Activated CD4-positive, alpha-beta T cell treated with anti-CD3 and anti-CD28 coated beads, Interleukin-2, amount 50 U/mL, for 4 hours (primary cell): ENCODE results near the gene CCDC183.
"Not testable (repeated sequence)": the region's sequence is repeated elsewhere in the genome, so short reads cannot be mapped to it uniquely, and the experiment has no call there.

ENCODE experiments used
- DNase-seq, 2 experiments: peaks; one replicate each; pipeline ENCODE4 v3.0.0-alpha.2; 2020

Gene CCDC183

GRCh38 chr9:136796238-136796774, at the start of gene CCDC183:
CCDC183 (plus strand) TSS chr9:136796338; CDS start chr9:136796398, 60 bp downstream.
- DNase-seq: no peak

- no peak for DNase-seq
Observed at GRCh38 chr9:136746621-136747020, 49.5 kb upstream of the CCDC183 start.

GRCh38 chr9:136747161-136748060, 48.7 kb upstream of the CCDC183 start:
- no peak for DNase-seq

- DNase-seq: no peak
Observed at GRCh38 chr9:136748201-136748600, 47.9 kb upstream of the CCDC183 start, which contains the start of gene LCN6. LCN6 (minus strand) TSS chr9:136748525; CDS start chr9:136748483, 42 bp downstream.

GRCh38 chr9:136748666-136749611, 47.2 kb upstream of the CCDC183 start:
- no peak for DNase-seq

GRCh38 chr9:136750526-136750925, 45.6 kb upstream of the CCDC183 start:
- no peak for DNase-seq

GRCh38 chr9:136751244-136751643, 44.9 kb upstream of the CCDC183 start:
- no peak for DNase-seq

- DNase-seq: no peak
Observed at GRCh38 chr9:136751814-136752213, 44.3 kb upstream of the CCDC183 start.

- DNase-seq: no peak
Observed at GRCh38 chr9:136753371-136754058, 42.6 kb upstream of the CCDC183 start.

- DNase-seq: no peak
Observed at GRCh38 chr9:136754059-136754572, 42.0 kb upstream of the CCDC183 start.

- no peak for DNase-seq
Observed at GRCh38 chr9:136754626-136755301, 41.4 kb upstream of the CCDC183 start.

- DNase-seq: not testable (repeated sequence)
Observed at GRCh38 chr9:136755302-136756133, 40.6 kb upstream of the CCDC183 start.

- no peak for DNase-seq
Observed at GRCh38 chr9:136756134-136756438, 40.1 kb upstream of the CCDC183 start.

- DNase-seq: no peak
Observed at GRCh38 chr9:136756836-136757235, 39.3 kb upstream of the CCDC183 start.

GRCh38 chr9:136757328-136757727, 38.8 kb upstream of the CCDC183 start:
- DNase-seq: no peak

GRCh38 chr9:136757751-136758140, 38.4 kb upstream of the CCDC183 start:
- no peak for DNase-seq

- DNase-seq: no peak
Observed at GRCh38 chr9:136759001-136759400, 37.1 kb upstream of the CCDC183 start.

- no peak for DNase-seq
Observed at GRCh38 chr9:136759436-136760325, 36.5 kb upstream of the CCDC183 start.

GRCh38 chr9:136760424-136760823, 35.7 kb upstream of the CCDC183 start:
- DNase-seq: no peak
